RWPE1 (cell line): ENCODE data around the gene APBB2.
"Not testable (repeated sequence)": the region's sequence is repeated elsewhere in the genome, so short reads cannot be mapped to it uniquely, and the experiment has no call there.

ENCODE experiments used
- CTCF ChIA-PET: fragments of 350-600 bp; sonication (Branson Sonifier 250); formaldehyde crosslinking; extraction: SDS; loops from one replicate; lab custom pipeline; 2021; lab: Yijun Ruan, JAX
- POLR2A ChIA-PET: fragments of 400-600 bp; formaldehyde crosslinking; extraction: SDS; loops from one replicate; lab custom pipeline; 2020; ENCODE audit warnings: antibody characterized with exemption; ENCODE audit not compliant: low non-redundant PET; lab: Yijun Ruan, JAX
- DNase-seq: peaks from one replicate; pipeline ENCODE4 v3.0.0; 2012; ENCODE audit warnings: low spot score
- H3K27ac ChIP-seq: fragments of 450-650 bp; 2 replicates; pipeline ENCODE4 v1.5.1; 2017
- TF ChIP-seq, protein P1 (sequence below): fragments of 450-650 bp; conservative IDR thresholded peaks from 2 replicates; pipeline ENCODE4 v1.5.1; 2017; ENCODE audit warnings: low read depth, mild to moderate bottlenecking

Gene APBB2

DNA sequence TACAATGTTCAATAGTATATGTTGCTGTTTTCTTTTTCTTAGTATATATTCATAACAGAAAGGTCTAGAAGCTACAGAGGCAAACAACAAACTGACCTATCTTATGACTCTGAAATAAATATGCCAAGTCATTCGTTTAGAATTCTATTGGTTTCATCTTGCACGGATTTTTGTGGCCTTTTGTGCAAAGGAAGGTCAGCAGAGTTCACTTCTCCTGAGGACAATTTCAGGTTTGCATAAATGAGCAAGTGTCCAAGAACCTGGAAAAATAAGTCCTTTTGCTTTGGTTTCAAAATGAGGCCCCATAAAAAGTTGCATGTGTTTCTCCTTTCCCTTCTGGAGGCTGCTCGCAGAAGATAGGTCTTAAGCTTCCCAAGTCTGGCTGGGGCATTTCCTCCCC lies 156.9 kb downstream of the APBB2 start:
- CTCF ChIA-PET: interaction anchor here (0.7 kb wide), 1 partner anchor 267 kb away, joined by 4 read pairs; no protein-coding TSS in a partner anchor
- TF ChIP-seq, protein P1, sequence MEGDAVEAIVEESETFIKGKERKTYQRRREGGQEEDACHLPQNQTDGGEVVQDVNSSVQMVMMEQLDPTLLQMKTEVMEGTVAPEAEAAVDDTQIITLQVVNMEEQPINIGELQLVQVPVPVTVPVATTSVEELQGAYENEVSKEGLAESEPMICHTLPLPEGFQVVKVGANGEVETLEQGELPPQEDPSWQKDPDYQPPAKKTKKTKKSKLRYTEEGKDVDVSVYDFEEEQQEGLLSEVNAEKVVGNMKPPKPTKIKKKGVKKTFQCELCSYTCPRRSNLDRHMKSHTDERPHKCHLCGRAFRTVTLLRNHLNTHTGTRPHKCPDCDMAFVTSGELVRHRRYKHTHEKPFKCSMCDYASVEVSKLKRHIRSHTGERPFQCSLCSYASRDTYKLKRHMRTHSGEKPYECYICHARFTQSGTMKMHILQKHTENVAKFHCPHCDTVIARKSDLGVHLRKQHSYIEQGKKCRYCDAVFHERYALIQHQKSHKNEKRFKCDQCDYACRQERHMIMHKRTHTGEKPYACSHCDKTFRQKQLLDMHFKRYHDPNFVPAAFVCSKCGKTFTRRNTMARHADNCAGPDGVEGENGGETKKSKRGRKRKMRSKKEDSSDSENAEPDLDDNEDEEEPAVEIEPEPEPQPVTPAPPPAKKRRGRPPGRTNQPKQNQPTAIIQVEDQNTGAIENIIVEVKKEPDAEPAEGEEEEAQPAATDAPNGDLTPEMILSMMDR: no peak
- H3K27ac ChIP-seq: no peak overlapping the region
- DNase-seq: no peak
- POLR2A ChIA-PET: no interaction called here

DNA sequence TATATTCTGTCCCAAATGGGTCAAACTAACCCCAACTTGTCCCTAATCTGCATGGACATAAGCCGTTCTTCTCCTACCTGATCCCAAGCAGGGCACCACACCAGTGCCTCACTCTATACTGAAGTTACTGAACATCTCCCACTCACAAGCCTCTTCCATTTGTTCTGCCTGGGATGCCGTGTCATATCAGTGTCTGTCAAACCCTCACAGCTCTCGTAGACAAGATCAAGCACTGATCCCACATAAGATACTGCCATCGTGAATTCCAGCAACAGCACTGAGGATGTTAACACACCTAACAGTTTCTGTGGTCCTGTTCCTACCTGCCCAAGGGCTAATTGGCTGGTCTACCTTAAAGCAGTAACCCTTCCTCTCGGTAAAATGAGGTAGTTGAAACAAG lies 162.1 kb downstream of the APBB2 start:
- ChIA-PET CTCF (interaction anchor here (0.6 to 0.9 kb wide), 3 partner anchors 49 to 1246 kb away, joined by 3 to 6 read pairs (median 4); no protein-coding TSS in a partner anchor), POLR2A (no interaction called here)
- no peak overlapping the region for H3K27ac ChIP-seq
- no peak for DNase-seq
- TF ChIP-seq, protein P1: no peak

DNA sequence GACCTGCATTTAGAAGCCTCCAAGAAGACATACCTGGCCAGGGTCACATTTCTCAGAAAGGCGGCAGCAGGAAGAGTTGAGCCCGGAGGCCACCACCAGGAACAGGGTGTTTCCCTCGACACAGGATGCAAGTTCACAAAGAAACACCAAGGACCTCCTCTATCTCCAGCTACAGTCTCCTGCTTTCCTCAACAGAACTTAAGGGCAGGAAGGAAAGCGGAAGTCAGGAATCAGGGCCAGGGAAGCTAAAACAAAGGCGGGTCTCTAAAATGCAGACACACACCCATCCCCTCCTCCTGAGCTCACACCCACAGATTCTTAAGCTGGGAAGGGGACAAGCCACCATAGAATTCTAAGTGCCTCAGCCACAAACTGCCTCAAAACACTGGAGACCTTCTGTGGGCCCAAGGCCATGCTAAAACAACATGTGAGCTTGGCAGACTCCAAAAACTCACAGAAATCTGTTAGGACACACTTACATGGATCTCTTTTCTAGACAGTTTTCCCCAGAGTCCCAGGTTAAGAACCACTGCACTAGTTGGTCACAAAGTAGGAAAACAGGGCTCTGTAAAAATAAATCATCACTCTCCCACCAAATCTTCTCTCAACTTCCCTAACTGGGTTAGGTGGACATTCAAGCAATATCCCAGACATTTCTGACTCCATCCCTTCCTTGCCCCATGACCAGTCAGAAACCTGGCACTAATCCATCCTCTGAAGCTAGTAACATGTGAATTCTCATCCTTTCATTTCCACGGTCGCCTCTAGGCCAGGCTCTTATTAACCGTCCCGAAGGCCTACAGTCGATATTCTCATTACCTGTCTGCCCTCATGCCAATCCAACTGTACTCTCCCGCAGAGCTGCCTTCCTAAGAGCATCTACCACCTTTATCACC lies 163.2 kb downstream of the APBB2 start:
- ChIA-PET POLR2A (no interaction called here), CTCF (interaction anchor here (0.6 to 0.9 kb wide), 2 partner anchors 48 to 61 kb away, joined by 3 to 6 read pairs; no protein-coding TSS in a partner anchor)
- peak overlapping the region; percentile 38 for H3K27ac ChIP-seq
- no peak for DNase-seq
- TF ChIP-seq, protein P1: no peak

DNA sequence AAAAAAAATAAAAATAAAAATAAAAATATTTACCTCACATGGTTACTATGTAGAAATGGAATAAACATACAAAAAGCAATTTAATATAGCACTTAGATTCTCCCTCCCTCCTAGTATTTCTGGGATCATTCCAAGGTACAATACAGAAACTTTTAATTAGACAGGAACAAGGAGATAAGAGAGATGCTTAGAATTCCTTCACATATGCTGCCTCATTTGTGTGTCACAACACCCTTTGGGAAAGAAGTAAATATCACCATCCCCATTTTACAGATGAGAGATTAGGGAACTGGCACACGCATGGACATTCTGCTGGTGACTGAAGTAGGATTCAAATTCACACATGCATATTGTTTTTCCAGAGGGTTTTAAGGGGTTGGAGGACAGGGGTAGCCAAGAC lies 164.2 kb downstream of the APBB2 start:
- no peak overlapping the region for H3K27ac ChIP-seq
- ChIA-PET POLR2A (no interaction called here), CTCF (no interaction called here)
- no peak for DNase-seq
- TF ChIP-seq, protein P1: no peak

DNA sequence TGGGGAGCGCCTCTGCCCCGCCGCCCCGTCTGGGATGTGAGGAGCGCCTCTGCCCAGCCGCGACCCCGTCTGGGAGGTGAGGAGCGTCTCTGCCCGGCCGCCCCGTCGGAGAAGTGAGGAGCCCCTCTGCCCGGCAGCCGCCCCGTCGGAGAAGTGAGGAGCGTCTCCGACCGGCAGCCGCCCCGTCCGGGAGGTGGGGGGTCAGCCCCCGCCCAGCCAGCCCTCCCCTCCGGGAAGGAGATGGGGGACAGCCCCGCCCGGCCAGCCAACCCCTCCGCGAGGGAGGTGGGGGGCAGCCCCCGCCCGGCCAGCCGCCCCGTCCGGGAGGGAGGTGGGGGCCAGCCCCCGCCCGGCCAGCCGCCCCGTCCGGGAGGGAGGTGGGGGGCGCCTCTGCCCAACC lies 165.2 kb downstream of the APBB2 start:
- DNase-seq, POLR2A ChIA-PET, H3K27ac ChIP-seq, CTCF ChIA-PET: not testable (repeated sequence)

DNA sequence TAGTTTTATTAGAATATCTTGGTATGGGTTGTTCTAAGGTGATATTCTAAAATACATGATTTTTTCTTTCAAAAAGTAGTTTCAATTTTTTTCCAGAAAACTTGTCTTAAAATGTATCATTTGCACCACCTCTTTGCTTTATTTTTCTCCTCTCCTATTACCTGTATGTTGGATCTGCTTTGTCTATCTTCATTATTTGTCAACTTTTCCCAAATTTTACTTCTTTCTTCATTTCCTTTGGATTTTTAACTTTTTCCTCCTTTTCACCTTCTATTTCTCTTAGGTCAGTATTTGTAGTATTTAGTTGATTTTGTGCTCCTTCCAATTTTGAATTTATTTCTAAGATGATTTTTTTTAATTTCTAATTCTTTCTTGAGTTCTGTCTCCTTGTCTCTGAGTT lies 169.6 kb downstream of the APBB2 start:
- no peak overlapping the region for H3K27ac ChIP-seq
- TF ChIP-seq, protein P1: no peak
- CTCF ChIA-PET: no interaction called here
- POLR2A ChIA-PET: no interaction called here
- DNase-seq: no peak

DNA sequence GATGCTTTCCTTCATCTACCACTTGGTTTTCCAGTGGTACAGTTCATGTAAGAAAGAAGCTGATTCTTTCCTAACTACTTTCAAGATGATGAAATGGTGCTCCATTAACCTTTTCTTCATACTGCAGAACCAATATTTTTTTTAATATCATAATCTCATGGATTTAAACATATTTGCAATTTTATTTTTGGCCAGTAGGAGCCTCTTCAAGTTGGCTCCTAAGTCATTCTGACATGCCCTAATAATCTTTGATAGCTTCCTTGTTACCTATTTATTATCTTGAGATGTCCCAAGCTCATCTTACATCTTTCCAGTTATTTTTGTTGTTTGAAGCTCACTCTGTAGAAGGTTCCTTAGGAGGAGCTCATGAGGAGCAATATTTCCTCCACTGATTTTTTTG lies 170.2 kb downstream of the APBB2 start:
- no peak for DNase-seq
- no peak overlapping the region for H3K27ac ChIP-seq
- TF ChIP-seq, protein P1: no peak
- ChIA-PET POLR2A (no interaction called here), CTCF (interaction anchor here (0.9 kb wide), 1 partner anchor 11 kb away, joined by 5 read pairs; no protein-coding TSS in a partner anchor)
